ENCODE results near the gene TMCO1. TPM values are rescaled to one million over a fixed set of nuclear protein-coding genes. Genes with fewer than 3 reads are reported as not detected.

The TMCO1 gene
- polyA plus RNA-seq, 3 donors: 24.1 to 154 (median 146) TPM

DNA sequence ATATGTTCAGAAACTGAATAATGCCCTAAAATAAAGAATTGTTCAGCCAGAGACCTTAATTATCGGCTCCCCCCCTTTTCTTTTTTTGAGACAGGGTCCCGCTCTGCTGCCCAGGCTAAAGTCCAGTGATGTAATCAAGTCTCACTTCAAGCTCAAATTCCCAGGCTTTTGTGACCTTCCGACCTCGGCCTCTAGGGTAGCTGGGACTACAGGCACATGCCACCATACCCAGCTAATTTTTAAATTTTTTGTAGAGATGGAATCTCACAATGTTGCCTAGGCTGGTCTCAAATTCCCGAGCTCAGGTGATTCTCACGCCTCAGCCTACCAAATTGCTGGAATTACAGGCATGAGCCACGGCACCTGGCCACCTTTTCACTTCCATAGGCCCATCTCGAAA, 26.5 kb downstream of the TMCO1 start:
- TF ChIP-seq, protein P1, sequence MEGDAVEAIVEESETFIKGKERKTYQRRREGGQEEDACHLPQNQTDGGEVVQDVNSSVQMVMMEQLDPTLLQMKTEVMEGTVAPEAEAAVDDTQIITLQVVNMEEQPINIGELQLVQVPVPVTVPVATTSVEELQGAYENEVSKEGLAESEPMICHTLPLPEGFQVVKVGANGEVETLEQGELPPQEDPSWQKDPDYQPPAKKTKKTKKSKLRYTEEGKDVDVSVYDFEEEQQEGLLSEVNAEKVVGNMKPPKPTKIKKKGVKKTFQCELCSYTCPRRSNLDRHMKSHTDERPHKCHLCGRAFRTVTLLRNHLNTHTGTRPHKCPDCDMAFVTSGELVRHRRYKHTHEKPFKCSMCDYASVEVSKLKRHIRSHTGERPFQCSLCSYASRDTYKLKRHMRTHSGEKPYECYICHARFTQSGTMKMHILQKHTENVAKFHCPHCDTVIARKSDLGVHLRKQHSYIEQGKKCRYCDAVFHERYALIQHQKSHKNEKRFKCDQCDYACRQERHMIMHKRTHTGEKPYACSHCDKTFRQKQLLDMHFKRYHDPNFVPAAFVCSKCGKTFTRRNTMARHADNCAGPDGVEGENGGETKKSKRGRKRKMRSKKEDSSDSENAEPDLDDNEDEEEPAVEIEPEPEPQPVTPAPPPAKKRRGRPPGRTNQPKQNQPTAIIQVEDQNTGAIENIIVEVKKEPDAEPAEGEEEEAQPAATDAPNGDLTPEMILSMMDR (IDR thresholded peaks at IDR 0.05): no peak
- Histone ChIP-seq H3K79me2 (ENCODE audit: insufficient read depth, low read length) (no peaks in the 10 kb centered on the region), H3K27me3 (ENCODE audit: control insufficient read depth in 2 of 2, insufficient read depth in 2 of 2, low read length in 2 of 2) (no peaks in the 10 kb centered on the region), H3K9me3 (replicated peaks in 1 of 2; ENCODE audit: control insufficient read depth in 1 of 2, insufficient read depth in 1 of 2, low read length in 2 of 2) (no peaks in the 10 kb centered on the region), H3K27ac (ENCODE audit: low read depth in 1 of 2, low read length in 2 of 2) (no peak overlapping the region), H2AFZ (ENCODE audit: insufficient read depth, low read depth, low read length, poor library complexity, severe bottlenecking) (no peak overlapping the region), H3K4me1 (ENCODE audit: control insufficient read depth in 1 of 2, insufficient read depth in 2 of 2, low read length in 2 of 2) (no peaks in the 10 kb centered on the region), H3K36me3 (replicated peaks in 1 of 2; ENCODE audit: control insufficient read depth in 1 of 2, insufficient read depth in 2 of 2, low read length in 2 of 2) (peaks cover 68 to 98% of the 10 kb centered on the region in 2 donors), H3K4me2 (replicated peaks; ENCODE audit: extremely low read depth, low read length, poor library complexity, severe bottlenecking) (no peak overlapping the region), H3K4me3 (replicated peaks in 1 of 3; ENCODE audit: low read depth in 2 of 3, low read length in 3 of 3) (no peak overlapping the region), H3K9ac (ENCODE audit: insufficient read depth, low read length, poor library complexity, severe bottlenecking) (no peak overlapping the region), H4K20me1 (ENCODE audit: insufficient read depth, low read length) (no peaks in the 10 kb centered on the region)
- WGBS (ENCODE audit: insufficient coverage): 98% methylated on average over 7 of the region's 8 CpGs
- no peaks in the 10 kb centered on the region for H3K27me3 Mint-ChIP-seq (ENCODE audit: low read depth in 3 of 3)
- H3K9me3 Mint-ChIP-seq: no peaks in the 10 kb centered on the region
- DNase-seq: no peak
- H3K4me1 Mint-ChIP-seq: no peaks in the 10 kb centered on the region
- intact Hi-C loops (cut with micrococcal nuclease): no loop called here
- no peak overlapping the region for H3K4me3 Mint-ChIP-seq
- H3K27ac Mint-ChIP-seq: no peak overlapping the region
- H3K36me3 Mint-ChIP-seq: peaks cover 56 to 83% of the 10 kb centered on the region in 2 donors

DNA sequence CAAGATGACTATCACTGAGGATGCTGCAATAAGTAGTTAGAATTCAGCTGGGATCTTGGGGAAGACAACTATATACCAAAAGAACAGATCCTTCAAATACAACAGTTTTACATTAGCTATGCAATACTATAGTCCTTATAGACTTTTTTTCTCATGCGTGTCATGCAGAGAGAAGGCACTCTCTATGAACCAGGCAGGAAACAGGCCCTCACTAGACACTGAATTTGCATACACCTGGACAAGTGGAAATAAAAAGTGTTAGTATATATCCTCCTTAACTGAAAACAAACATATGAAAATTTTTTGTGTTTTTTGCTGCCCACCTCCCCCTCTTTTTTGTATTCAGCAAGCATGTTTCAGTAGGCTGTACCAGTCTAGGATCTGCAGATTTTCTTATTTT, 29.9 kb downstream of the TMCO1 start:
- Histone ChIP-seq H3K27me3 (ENCODE audit: control insufficient read depth in 2 of 2, insufficient read depth in 2 of 2, low read length in 2 of 2) (no peaks in the 10 kb centered on the region), H3K79me2 (ENCODE audit: insufficient read depth, low read length) (no peaks in the 10 kb centered on the region), H3K27ac (ENCODE audit: low read depth in 1 of 2, low read length in 2 of 2) (no peak overlapping the region), H3K4me3 (replicated peaks in 1 of 3; ENCODE audit: low read depth in 2 of 3, low read length in 3 of 3) (no peak overlapping the region), H3K4me1 (ENCODE audit: control insufficient read depth in 1 of 2, insufficient read depth in 2 of 2, low read length in 2 of 2) (no peaks in the 10 kb centered on the region), H3K9me3 (replicated peaks in 1 of 2; ENCODE audit: control insufficient read depth in 1 of 2, insufficient read depth in 1 of 2, low read length in 2 of 2) (no peaks in the 10 kb centered on the region), H2AFZ (ENCODE audit: insufficient read depth, low read depth, low read length, poor library complexity, severe bottlenecking) (no peak overlapping the region), H3K4me2 (replicated peaks; ENCODE audit: extremely low read depth, low read length, poor library complexity, severe bottlenecking) (no peak overlapping the region), H4K20me1 (ENCODE audit: insufficient read depth, low read length) (no peaks in the 10 kb centered on the region), H3K9ac (ENCODE audit: insufficient read depth, low read length, poor library complexity, severe bottlenecking) (no peak overlapping the region), H3K36me3 (replicated peaks in 1 of 2; ENCODE audit: control insufficient read depth in 1 of 2, insufficient read depth in 2 of 2, low read length in 2 of 2) (peaks cover 68 to 95% of the 10 kb centered on the region in 2 donors)
- Mint-ChIP-seq H3K9me3 (no peaks in the 10 kb centered on the region), H3K27me3 (ENCODE audit: low read depth in 3 of 3) (no peaks in the 10 kb centered on the region), H3K36me3 (peaks cover 67 to 85% of the 10 kb centered on the region in 2 donors), H3K27ac (no peak overlapping the region), H3K4me3 (no peak overlapping the region), H3K4me1 (no peaks in the 10 kb centered on the region)
- intact Hi-C loops (cut with micrococcal nuclease): no loop called here
- no peak for DNase-seq
- WGBS (ENCODE audit: insufficient coverage): no CpG with 5 or more reads among the region's 1 CpG
- TF ChIP-seq, protein P1 (IDR thresholded peaks at IDR 0.05): no peak
